ENCODE results near the gene TOPBP1.

TOPBP1 gene

DNA sequence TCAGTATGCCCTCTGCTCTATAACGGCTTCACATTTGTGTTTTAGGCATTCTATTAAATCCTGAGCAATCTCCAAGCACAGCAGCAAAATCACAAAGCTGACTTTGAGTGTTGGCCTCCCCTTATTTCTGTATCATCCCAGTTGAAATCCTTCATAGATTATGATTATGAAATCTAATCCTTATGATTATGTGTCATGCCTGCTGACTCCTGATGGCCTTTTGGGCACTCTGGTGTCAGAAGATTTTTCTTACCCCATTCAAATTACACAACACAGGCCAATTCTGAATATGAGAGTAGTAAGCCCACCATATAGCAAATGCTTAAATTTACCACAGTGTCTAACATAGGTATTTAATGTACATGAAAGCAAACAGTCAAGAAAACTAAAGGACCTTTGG is 53.9 kb downstream of the TOPBP1 start:
- H3K27ac ChIP-seq = no peak overlapping the region
- TF ChIP-seq, protein P1, sequence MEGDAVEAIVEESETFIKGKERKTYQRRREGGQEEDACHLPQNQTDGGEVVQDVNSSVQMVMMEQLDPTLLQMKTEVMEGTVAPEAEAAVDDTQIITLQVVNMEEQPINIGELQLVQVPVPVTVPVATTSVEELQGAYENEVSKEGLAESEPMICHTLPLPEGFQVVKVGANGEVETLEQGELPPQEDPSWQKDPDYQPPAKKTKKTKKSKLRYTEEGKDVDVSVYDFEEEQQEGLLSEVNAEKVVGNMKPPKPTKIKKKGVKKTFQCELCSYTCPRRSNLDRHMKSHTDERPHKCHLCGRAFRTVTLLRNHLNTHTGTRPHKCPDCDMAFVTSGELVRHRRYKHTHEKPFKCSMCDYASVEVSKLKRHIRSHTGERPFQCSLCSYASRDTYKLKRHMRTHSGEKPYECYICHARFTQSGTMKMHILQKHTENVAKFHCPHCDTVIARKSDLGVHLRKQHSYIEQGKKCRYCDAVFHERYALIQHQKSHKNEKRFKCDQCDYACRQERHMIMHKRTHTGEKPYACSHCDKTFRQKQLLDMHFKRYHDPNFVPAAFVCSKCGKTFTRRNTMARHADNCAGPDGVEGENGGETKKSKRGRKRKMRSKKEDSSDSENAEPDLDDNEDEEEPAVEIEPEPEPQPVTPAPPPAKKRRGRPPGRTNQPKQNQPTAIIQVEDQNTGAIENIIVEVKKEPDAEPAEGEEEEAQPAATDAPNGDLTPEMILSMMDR (IDR thresholded peaks at IDR 0.05) = no peak
- no peak for DNase-seq (ENCODE audit: low spot score)
- H3K4me3 ChIP-seq = no peak overlapping the region

GRCh38 chr3:133606902-133607301 is 54.8 kb downstream of the TOPBP1 start:
- no peak for DNase-seq (ENCODE audit: low spot score)
- Histone ChIP-seq H3K27ac (peak overlapping the region in 1 of 2 donors; percentile 20), H3K4me3 (no peak overlapping the region)
- TF ChIP-seq, protein P1 (IDR thresholded peaks at IDR 0.05) = no peak

- TF ChIP-seq, protein P1 (IDR thresholded peaks at IDR 0.05) = no peak
- Histone ChIP-seq H3K4me3 (no peak overlapping the region), H3K27ac (no peak overlapping the region)
- no peak for DNase-seq (ENCODE audit: low spot score)
Measured at GRCh38 chr3:133606342-133606741, 55.4 kb downstream of the TOPBP1 start.

DNA sequence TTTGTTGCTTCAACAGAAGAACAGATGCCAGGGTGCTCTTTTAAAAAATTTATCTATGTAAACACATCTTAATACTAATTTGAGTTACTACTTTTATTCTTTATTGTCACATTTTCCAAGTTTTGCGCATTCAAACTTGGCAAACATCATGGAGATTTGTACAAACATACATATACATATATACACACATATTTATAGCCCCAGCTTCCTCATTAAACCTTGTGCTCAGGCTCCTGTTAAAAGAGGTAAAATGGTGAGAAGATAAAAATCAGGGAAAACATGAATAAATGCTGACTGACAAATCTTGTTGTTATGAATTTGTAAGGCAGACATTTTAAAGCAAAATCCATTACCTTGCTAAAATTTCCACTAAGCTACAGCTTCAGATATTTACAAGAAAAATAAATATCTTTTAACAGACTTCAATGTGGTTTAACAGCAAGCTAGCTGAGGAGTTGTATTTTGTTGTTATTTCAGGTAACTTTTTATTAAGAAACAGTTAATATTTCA is 61.1 kb downstream of the TOPBP1 start:
- no peak for DNase-seq (ENCODE audit: low spot score)
- no peak overlapping the region for H3K4me3 ChIP-seq
- no peak overlapping the region for H3K27ac ChIP-seq
- TF ChIP-seq, protein P1 (IDR thresholded peaks at IDR 0.05) = no peak

GRCh38 chr3:133599280-133599679 is 62.5 kb downstream of the TOPBP1 start:
- Histone ChIP-seq H3K27ac (no peak overlapping the region), H3K4me3 (no peak overlapping the region)
- TF ChIP-seq, protein P1 (IDR thresholded peaks at IDR 0.05) = no peak
- DNase-seq (ENCODE audit: low spot score) = no peak

GRCh38 chr3:133598405-133598804 is 63.3 kb downstream of the TOPBP1 start:
- DNase-seq (ENCODE audit: low spot score) = no peak
- Histone ChIP-seq H3K4me3 (no peak overlapping the region), H3K27ac (no peak overlapping the region)
- TF ChIP-seq, protein P1 (IDR thresholded peaks at IDR 0.05) = no peak

DNA sequence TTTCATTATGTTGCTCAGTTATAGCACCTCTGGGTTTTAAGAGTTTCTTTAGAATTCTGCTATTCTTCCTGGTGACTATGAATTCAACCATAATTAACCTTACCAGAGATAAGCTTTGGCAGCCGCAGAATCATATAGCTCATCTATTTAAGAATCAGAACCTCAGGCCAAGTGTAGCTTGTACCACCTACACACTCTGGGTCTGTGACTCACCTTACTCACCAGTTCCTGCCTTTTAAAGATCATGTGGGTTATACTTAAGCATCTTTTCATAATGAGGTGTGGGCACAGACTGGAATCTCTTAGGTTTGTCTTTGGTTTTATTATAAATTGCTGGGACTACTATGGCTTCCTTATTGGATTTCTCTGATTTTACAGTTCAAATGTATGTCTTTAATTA is 66.4 kb downstream of the TOPBP1 start:
- H3K4me3 ChIP-seq = no peak overlapping the region
- H3K27ac ChIP-seq = no peak overlapping the region
- no peak for DNase-seq (ENCODE audit: low spot score)
- TF ChIP-seq, protein P1 (IDR thresholded peaks at IDR 0.05) = no peak

Data from coronary artery (tissue), 2 donors.